Activated CD8-positive, alpha-beta T cell treated with anti-CD3 and anti-CD28 coated beads for 36 hours (primary cell): ENCODE measurements around the gene ZNF304. TPM values are rescaled to one million over a fixed set of nuclear protein-coding genes. Genes with fewer than 3 reads are reported as not detected.
"Not testable (repeated sequence)": the region's sequence is repeated elsewhere in the genome, so short reads cannot be mapped to it uniquely, and the experiment has no call there.

Experiments used
- ATAC-seq: fragments of 200-7000 bp; cut with Tn5 transposase; one replicate; pipeline ENCODE4 v1.10.0; 2021; ENCODE audit warnings: mild to moderate bottlenecking, moderate library complexity
- CTCF ChIA-PET: fragments of 350-600 bp; sonication (Branson Sonifier 250); formaldehyde crosslinking; loops from one replicate; lab custom pipeline; 2021; ENCODE audit warnings: antibody characterized with exemption; lab: Charles Lee
- POLR2A ChIA-PET: fragments of 350-600 bp; sonication (Branson Sonifier 250); formaldehyde crosslinking; loops from one replicate; lab custom pipeline; 2021; ENCODE audit warnings: antibody characterized with exemption; lab: Charles Lee
- DNase-seq: peaks from one replicate; pipeline ENCODE4 v3.0.0-alpha.2; 2020
- H3K27ac Mint-ChIP-seq: one replicate; pipeline ENCODE4 v1.8.0; 2021; ENCODE audit warnings: mild to moderate bottlenecking, mixed read lengths
- H3K27me3 Mint-ChIP-seq: one replicate; pipeline ENCODE4 v1.8.0; 2021; ENCODE audit warnings: mixed read lengths
- H3K36me3 Mint-ChIP-seq: one replicate; pipeline ENCODE4 v1.8.0; 2021; ENCODE audit warnings: low read depth, mixed read lengths
- H3K4me1 Mint-ChIP-seq: one replicate; pipeline ENCODE4 v1.8.0; 2021; ENCODE audit warnings: low read depth, mixed read lengths
- H3K4me3 Mint-ChIP-seq: one replicate; pipeline ENCODE4 v1.8.0; 2021; ENCODE audit warnings: mild to moderate bottlenecking, moderate library complexity, mixed read lengths
- H3K9me3 Mint-ChIP-seq: one replicate; pipeline ENCODE4 v1.8.0; 2021; ENCODE audit warnings: mixed read lengths
- intact Hi-C: fragments of 100-400 bp; cut with micrococcal nuclease; formaldehyde crosslinking; loops from one replicate; pipeline ENCODE4 v1.10.0; 2022
- total RNA-seq, 2 experiments: library from RNA; stranded (reverse); gene quantifications; one replicate each; pipeline ENCODE4 v1.2.3, GENCODE V29; 2021
- TF ChIP-seq, protein P1 (sequence below): fragments of 200-600 bp; IDR thresholded peaks from one replicate; pipeline ENCODE4 v1.8.0; 2022; ENCODE audit warnings: antibody characterized with exemption, mild to moderate bottlenecking

Gene ZNF304
- total RNA-seq, 2 experiments from 2014 or later: 6.6 to 6.7 TPM

DNA sequence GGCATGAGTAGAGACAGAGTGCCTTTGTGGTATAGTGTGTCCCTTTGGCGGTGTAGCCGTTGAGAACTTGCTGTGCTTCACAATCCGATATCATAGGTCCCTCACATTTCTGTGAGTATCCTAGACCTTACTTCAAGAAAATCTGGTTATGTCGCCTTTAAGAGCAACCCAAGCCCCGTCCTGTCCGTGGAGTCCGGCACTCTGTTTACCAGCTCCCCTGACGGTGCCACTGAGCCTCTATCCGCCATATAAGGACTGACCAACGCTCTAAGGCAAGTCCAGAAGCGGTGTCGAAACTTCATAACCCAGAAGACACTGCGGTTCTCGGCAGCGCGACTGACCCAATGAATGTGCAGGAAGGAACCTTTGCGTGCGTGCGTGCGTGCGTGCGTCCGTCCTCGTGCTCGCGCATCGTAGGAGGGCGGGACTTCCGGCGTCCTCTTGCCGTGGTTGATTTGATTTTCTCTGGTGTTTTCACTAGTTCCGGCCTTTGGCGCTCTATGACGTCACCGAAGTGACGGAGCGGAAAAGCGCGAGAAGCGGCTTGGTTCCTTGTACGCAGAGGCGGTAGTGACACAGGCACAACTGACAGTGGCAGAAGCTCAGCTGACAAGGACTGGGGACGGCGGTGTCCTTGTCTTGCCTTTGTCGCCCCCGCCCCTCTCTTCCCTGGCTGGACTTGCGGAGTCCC lies 12.1 kb downstream of the ZNF304 start, which contains the start of the genes TRAPPC2B and ZNF547:
TSS of gene TRAPPC2B (plus strand) at position 555 of the 691 bp plus-strand sequence. CDS start 1,283 bp downstream, outside the sequence.
TSS of gene ZNF547 (plus strand) at position 555 of the 691 bp plus-strand sequence. CDS start 5,005 bp downstream, outside the sequence.
- DNase-seq: peak; percentile 99
- peaks cover 14% of the 10 kb centered on the region for H3K4me1 Mint-ChIP-seq
- H3K4me3 Mint-ChIP-seq: peak within 1 kb of the TSS; percentile 86
- H3K27ac Mint-ChIP-seq: peak within 1 kb of the TSS; percentile 97
- H3K9me3 Mint-ChIP-seq: peaks cover 32% of the 10 kb centered on the region
- ChIA-PET POLR2A (interaction anchor here (0.6 to 1.7 kb wide), 4 partner anchors 9 to 863 kb away, joined by 3 to 4 read pairs (median 4); no protein-coding TSS in a partner anchor), CTCF (no interaction called here)
- H3K27me3 Mint-ChIP-seq: no peaks in the 10 kb centered on the region
- H3K36me3 Mint-ChIP-seq: peaks cover 40% of the 10 kb centered on the region
- TF ChIP-seq, protein P1, sequence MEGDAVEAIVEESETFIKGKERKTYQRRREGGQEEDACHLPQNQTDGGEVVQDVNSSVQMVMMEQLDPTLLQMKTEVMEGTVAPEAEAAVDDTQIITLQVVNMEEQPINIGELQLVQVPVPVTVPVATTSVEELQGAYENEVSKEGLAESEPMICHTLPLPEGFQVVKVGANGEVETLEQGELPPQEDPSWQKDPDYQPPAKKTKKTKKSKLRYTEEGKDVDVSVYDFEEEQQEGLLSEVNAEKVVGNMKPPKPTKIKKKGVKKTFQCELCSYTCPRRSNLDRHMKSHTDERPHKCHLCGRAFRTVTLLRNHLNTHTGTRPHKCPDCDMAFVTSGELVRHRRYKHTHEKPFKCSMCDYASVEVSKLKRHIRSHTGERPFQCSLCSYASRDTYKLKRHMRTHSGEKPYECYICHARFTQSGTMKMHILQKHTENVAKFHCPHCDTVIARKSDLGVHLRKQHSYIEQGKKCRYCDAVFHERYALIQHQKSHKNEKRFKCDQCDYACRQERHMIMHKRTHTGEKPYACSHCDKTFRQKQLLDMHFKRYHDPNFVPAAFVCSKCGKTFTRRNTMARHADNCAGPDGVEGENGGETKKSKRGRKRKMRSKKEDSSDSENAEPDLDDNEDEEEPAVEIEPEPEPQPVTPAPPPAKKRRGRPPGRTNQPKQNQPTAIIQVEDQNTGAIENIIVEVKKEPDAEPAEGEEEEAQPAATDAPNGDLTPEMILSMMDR: no peak
- intact Hi-C loops: loop anchor here (10.0 kb wide), 1 partner anchor 78 kb away; the partner anchor contains the start of gene ZNF460
- peak; percentile 95 for ATAC-seq

DNA sequence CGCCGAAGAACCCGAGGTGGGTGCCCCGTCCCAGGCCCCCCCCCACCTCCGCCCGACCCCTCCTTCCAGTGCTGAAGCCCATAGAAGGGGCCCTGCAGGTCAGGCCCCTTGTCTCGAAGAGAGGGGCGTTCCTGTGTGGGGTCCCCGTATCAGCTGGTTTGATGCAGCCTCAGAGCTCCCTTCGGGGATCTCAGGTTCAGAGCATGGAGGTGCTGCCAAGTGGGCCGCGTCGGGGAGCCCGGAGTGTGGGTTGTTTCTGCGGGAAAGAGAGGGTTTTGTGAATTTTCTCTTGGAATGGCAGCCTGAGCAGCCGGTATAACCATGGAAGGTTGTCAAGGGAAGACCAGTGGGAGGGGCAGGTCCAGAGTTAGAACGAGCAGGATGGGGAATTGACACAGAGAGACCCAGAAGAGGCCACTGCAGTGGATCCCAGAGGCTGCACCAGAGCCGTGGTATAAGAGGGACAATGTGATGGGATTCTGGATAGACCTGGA lies 12.7 kb downstream of the ZNF304 start:
- DNase-seq: no peak
- CTCF ChIA-PET: no interaction called here
- peaks cover 34% of the 10 kb centered on the region for H3K36me3 Mint-ChIP-seq
- peak overlapping the region; percentile 97 for H3K27ac Mint-ChIP-seq
- intact Hi-C loops: loop anchor here (10.0 kb wide), 1 partner anchor 79 kb away; the partner anchor contains the start of gene ZNF460
- peak; percentile 10 for ATAC-seq
- H3K9me3 Mint-ChIP-seq: peaks cover 28% of the 10 kb centered on the region
- peaks cover 14% of the 10 kb centered on the region for H3K4me1 Mint-ChIP-seq
- TF ChIP-seq, protein P1: no peak
- POLR2A ChIA-PET: interaction anchor here (1.1 to 1.7 kb wide), 3 partner anchors 10 to 415 kb away, joined by 3 to 4 read pairs (median 3); no protein-coding TSS in a partner anchor
- H3K27me3 Mint-ChIP-seq: no peaks in the 10 kb centered on the region
- H3K4me3 Mint-ChIP-seq: peak overlapping the region; percentile 86

DNA sequence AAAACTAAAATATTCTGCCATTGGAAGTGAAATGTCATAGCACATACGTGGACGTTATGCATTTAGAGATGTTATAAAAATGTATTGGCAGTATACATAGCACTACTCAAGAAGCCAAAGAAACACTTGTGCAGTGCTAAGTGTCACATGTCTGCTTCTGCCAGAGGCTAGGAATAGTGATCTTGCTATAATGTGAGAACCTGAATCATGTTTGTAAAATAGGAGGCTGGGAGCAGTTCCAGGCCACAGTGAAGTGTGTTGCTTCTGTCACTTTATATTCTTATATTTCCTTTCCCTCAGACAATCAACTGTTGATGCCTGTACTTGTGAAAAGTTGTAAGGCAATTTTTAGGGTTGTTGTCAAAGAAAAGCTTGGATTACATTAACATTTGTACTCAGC lies 15.7 kb downstream of the ZNF304 start:
- Mint-ChIP-seq H3K9me3 (peaks cover 15% of the 10 kb centered on the region), H3K36me3 (peaks cover 35% of the 10 kb centered on the region), H3K27me3 (no peaks in the 10 kb centered on the region), H3K27ac (no peak overlapping the region), H3K4me1 (peaks cover 14% of the 10 kb centered on the region), H3K4me3 (no peak overlapping the region)
- intact Hi-C loops: loop anchor here (10.0 kb wide), 1 partner anchor 82 kb away; the partner anchor contains the start of gene ZNF460
- ChIA-PET CTCF (no interaction called here), POLR2A (no interaction called here)
- DNase-seq (no peak), ATAC-seq (no peak)
- TF ChIP-seq, protein P1: no peak

DNA sequence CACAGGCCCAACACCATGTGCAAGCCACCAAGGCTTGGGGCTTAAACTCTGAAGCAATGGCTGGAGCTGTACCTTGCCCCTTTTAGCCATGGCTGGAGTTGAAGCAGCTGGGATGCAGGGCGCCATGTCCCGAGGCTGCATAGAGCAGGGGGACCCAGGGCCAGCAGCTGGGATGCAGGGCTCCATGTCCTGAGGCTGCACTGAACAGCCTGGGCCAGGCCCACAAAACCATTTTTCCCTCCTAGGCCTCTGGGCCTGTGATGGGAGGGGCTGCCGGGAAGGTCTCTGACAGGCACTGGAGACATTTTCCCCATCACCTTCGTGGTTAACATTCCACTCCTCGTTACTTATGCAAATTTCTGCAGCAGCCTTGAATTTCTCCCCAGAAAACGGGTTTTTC lies 23.1 kb downstream of the ZNF304 start:
- DNase-seq (no peak), ATAC-seq (no peak)
- H3K9me3 Mint-ChIP-seq: peaks cover 47% of the 10 kb centered on the region
- intact Hi-C loops: no loop called here
- peaks cover 85% of the 10 kb centered on the region for H3K36me3 Mint-ChIP-seq
- H3K27me3 Mint-ChIP-seq: no peaks in the 10 kb centered on the region
- POLR2A ChIA-PET: no interaction called here
- no peak overlapping the region for H3K4me3 Mint-ChIP-seq
- TF ChIP-seq, protein P1: no peak
- CTCF ChIA-PET: no interaction called here
- H3K4me1 Mint-ChIP-seq: no peaks in the 10 kb centered on the region
- H3K27ac Mint-ChIP-seq: no peak overlapping the region

DNA sequence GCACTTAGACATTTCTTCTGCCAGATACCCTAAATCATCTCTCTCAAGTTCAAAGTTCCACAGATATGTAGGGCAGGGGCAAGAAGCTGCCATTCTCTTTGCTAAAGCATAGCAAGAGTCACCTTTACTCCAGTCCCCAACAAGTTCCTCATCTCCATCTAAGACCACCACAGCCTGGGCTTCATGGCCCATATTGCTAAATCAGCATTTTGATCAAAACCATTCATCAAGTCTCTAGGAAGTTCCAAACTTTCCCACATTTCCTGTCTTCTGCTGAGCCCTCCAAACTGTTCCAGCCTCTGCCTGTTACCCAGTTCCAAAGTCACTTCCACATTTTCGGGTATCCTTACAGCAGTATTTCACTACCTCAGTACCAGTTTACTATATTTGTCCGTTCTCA lies 23.6 kb downstream of the ZNF304 start:
- H3K4me1 Mint-ChIP-seq, H3K27me3 Mint-ChIP-seq, POLR2A ChIA-PET, CTCF ChIA-PET, H3K4me3 Mint-ChIP-seq, H3K27ac Mint-ChIP-seq, intact Hi-C loops, DNase-seq, ATAC-seq: not testable (repeated sequence)
- peaks cover 88% of the 10 kb centered on the region for H3K36me3 Mint-ChIP-seq
- peaks cover 52% of the 10 kb centered on the region for H3K9me3 Mint-ChIP-seq
